Measurements from ENCODE around the gene VAT1L.

Gene VAT1L

DNA sequence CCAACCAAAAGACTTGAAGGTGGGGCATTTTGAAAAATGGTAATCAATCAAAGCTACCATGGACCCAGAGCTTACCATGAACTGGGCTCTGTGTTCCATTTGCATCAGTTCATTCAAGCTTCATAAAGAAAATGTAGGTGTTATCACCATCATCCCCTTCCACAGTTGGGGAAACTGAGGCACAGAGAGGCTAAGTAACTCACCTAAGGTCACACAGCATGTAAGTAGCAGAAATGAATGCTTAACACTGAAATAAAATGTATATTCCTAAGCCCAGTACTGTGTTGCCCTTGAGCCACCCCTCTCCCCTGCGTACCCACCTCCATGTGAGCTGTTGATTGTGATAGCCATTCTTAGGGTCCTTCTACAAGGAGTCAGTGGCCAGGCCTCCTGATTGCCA is 83.6 kb downstream of the VAT1L start:
- Histone ChIP-seq H3K4me3 (ENCODE audit: low read depth in 1 of 2, low read length in 1 of 2) (no peak overlapping the region), H3K27ac (no peak overlapping the region), H3K27me3 (no peaks in the 10 kb centered on the region), H3K4me1 (ENCODE audit: control insufficient read depth in 1 of 2, insufficient read depth in 1 of 2, low read depth in 1 of 2, low read length in 1 of 2) (no peaks in the 10 kb centered on the region), H3K36me3 (no peaks in the 10 kb centered on the region), H3K9me3 (no peaks in the 10 kb centered on the region)
- TF ChIP-seq CTCF (IDR thresholded peaks at IDR 0.05), result no peak

DNA sequence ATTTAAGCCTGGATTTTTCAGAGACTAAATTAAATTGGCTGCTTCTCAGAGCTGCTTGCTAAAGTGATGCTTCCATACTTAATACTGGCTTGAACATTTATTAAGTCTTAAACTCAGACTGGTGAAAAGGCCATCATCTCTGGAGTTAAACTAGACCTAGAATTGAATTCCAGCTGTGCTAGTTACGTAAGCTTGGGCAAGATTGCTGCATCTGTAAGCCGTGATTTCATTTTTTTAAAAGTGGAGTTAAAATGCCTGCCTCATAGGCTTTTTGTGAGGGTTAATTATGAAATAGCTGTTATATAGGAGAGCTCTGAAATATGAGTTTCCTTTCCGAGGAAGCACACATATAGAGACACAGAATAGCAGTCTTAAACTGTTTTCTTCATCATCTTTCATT is 84.7 kb downstream of the VAT1L start:
- no peak overlapping the region for H3K27ac ChIP-seq
- no peaks in the 10 kb centered on the region for H3K4me1 ChIP-seq (ENCODE audit: control insufficient read depth in 1 of 2, insufficient read depth in 1 of 2, low read depth in 1 of 2, low read length in 1 of 2)
- no peaks in the 10 kb centered on the region for H3K36me3 ChIP-seq
- H3K4me3 ChIP-seq (ENCODE audit: low read depth in 1 of 2, low read length in 1 of 2), result no peak overlapping the region
- no peaks in the 10 kb centered on the region for H3K9me3 ChIP-seq
- H3K27me3 ChIP-seq, result no peaks in the 10 kb centered on the region
- TF ChIP-seq CTCF (IDR thresholded peaks at IDR 0.05), result no peak

- H3K4me3 ChIP-seq (ENCODE audit: low read depth in 1 of 2, low read length in 1 of 2), result no peak overlapping the region
- no peaks in the 10 kb centered on the region for H3K9me3 ChIP-seq
- no peak for TF ChIP-seq CTCF (IDR thresholded peaks at IDR 0.05)
- no peaks in the 10 kb centered on the region for H3K36me3 ChIP-seq
- no peaks in the 10 kb centered on the region for H3K27me3 ChIP-seq
- H3K27ac ChIP-seq, result no peak overlapping the region
- no peaks in the 10 kb centered on the region for H3K4me1 ChIP-seq (ENCODE audit: control insufficient read depth in 1 of 2, insufficient read depth in 1 of 2, low read depth in 1 of 2, low read length in 1 of 2)
These were observed 86.0 kb downstream of the VAT1L start for GRCh38 chr16:77874347-77874746.

- Histone ChIP-seq H3K36me3 (no peaks in the 10 kb centered on the region), H3K27me3 (no peaks in the 10 kb centered on the region), H3K4me3 (ENCODE audit: low read depth in 1 of 2, low read length in 1 of 2) (no peak overlapping the region), H3K27ac (no peak overlapping the region), H3K4me1 (ENCODE audit: control insufficient read depth in 1 of 2, insufficient read depth in 1 of 2, low read depth in 1 of 2, low read length in 1 of 2) (no peaks in the 10 kb centered on the region), H3K9me3 (no peaks in the 10 kb centered on the region)
- TF ChIP-seq CTCF (IDR thresholded peaks at IDR 0.05), result no peak
These were observed 88.4 kb downstream of the VAT1L start for GRCh38 chr16:77876776-77877175.

GRCh38 chr16:77877712-77878347 is 89.5 kb downstream of the VAT1L start:
- Histone ChIP-seq H3K4me3 (ENCODE audit: low read depth in 1 of 2, low read length in 1 of 2) (no peak overlapping the region), H3K36me3 (no peaks in the 10 kb centered on the region), H3K4me1 (ENCODE audit: control insufficient read depth in 1 of 2, insufficient read depth in 1 of 2, low read depth in 1 of 2, low read length in 1 of 2) (no peaks in the 10 kb centered on the region), H3K27ac (no peak overlapping the region), H3K27me3 (no peaks in the 10 kb centered on the region), H3K9me3 (no peaks in the 10 kb centered on the region)
- no peak for TF ChIP-seq CTCF (IDR thresholded peaks at IDR 0.05)
